Kidney (tissue), 14 donors: ENCODE results near the gene CTSA. TPM values are rescaled to one million over a fixed set of nuclear protein-coding genes. Genes with fewer than 3 reads are reported as not detected.

ENCODE experiments used
- DNase-seq, 5 donors: peaks; one replicate each; pipeline ENCODE4 v3.0.0-alpha.2; 2013 to 2020
- FAIRE-seq: peaks from 2 replicates; lab custom pipeline; 2012; peaks lifted over from hg19 to GRCh38; lab: Jason Lieb, UNC
- H3K27ac ChIP-seq, 2 donors: one replicate each; pipeline ENCODE4 v1.7.0; 2013; ENCODE audit warnings: low read depth in 2 of 2, low read length in 2 of 2, inconsistent platforms in 1 of 2
- H3K27me3 ChIP-seq: one replicate; pipeline ENCODE4 v1.7.1; 2013; ENCODE audit warnings: low read length, inconsistent platforms; ENCODE audit not compliant: control insufficient read depth, insufficient read depth
- H3K36me3 ChIP-seq, 3 donors: one replicate each; pipeline versions ENCODE4 v1.7.0 to v1.7.1; 2013; ENCODE audit warnings: low read length in 3 of 3, control low read depth in 1 of 3, inconsistent platforms in 1 of 3; ENCODE audit not compliant: insufficient read depth in 3 of 3, control insufficient read depth in 2 of 3
- H3K4me1 ChIP-seq, 3 donors: one replicate each; pipeline versions ENCODE4 v1.7.0 to v1.7.1; 2013; ENCODE audit warnings: low read length in 3 of 3, inconsistent platforms in 1 of 3, low read depth in 1 of 3; ENCODE audit not compliant: control insufficient read depth in 2 of 3, insufficient read depth in 2 of 3
- H3K4me3 ChIP-seq, 3 donors: one replicate each; pipeline versions ENCODE4 v1.7.0 to v1.8.1; 2013; ENCODE audit warnings: low read length in 3 of 3, control low read depth in 1 of 3, inconsistent platforms in 1 of 3
- H3K9ac ChIP-seq, 3 donors: one replicate each; pipeline versions ENCODE4 v1.7.0 to v1.7.1; 2013; ENCODE audit warnings: low read length in 3 of 3, control low read depth in 1 of 3, inconsistent platforms in 1 of 3
- H3K9me3 ChIP-seq, 3 donors: one replicate each; pipeline versions ENCODE4 v1.7.0 to v1.7.1; 2013; ENCODE audit warnings: low read length in 3 of 3, control low read depth in 1 of 3, inconsistent platforms in 1 of 3; ENCODE audit not compliant: control insufficient read depth in 2 of 3, insufficient read depth in 1 of 3
- CTCF ChIP-seq: IDR thresholded peaks from 3 replicates; pipeline ENCODE4 v1.5.1; 2012; ENCODE audit warnings: mild to moderate bottlenecking, moderate library complexity, borderline replicate concordance; ENCODE audit not compliant: insufficient read depth; ENCODE audit errors: extremely low read depth
- intact Hi-C: fragments of 100-400 bp; cut with DNase I; formaldehyde crosslinking; loops from one replicate; pipeline ENCODE4 v1.11.1; 2022
- polyA plus RNA-seq: library from polyadenylated mRNA; stranded (reverse); fragments of 350-450 nt; fragmentation: Illumina TruSeq; extraction: RNeasy Lipid Tissue Mini Kit (QIAGEN cat#74804); gene quantifications from one replicate; pipeline ENCODE4 v1.2.3, GENCODE V29; 2014; ENCODE audit warnings: low read depth, low replicate concordance; ENCODE audit not compliant: insufficient read depth
- total RNA-seq: library from RNA; stranded (reverse); fragmentation: NEBNext Ultra II Directional; extraction: Animal tissue kit (Norgen Biotek cat#: 25700); gene quantifications from one replicate; pipeline ENCODE4 v1.2.1, GENCODE V29; 2021
- donor health status: control.
- donor health status: control.
- donor health status: control.
- donor health status: control.
- donor health status: control.
- donor health status: DM: yes; HTN: yes; CAD: no.
- donor health status: Normal renal cell carcinoma (clear cell type).

The CTSA gene
- total and polyA plus RNA-seq, 2 donors from 2014 or later: 180 to 408 TPM

GRCh38 chr20:45886590-45887345, 4.4 kb upstream of the CTSA start:
- no peak overlapping the region for H3K27ac ChIP-seq
- no peaks in the 10 kb centered on the region for H3K9me3 ChIP-seq
- H3K36me3 ChIP-seq: peaks cover 4 to 20% (median 13%) of the 10 kb centered on the region in 3 donors
- H3K27me3 ChIP-seq: no peaks in the 10 kb centered on the region
- no peak overlapping the region for H3K4me3 ChIP-seq
- intact Hi-C loops: no loop called here
- TF ChIP-seq CTCF: no peak
- H3K4me1 ChIP-seq: peaks cover 0 to 25% (median 0%) of the 10 kb centered on the region in 3 donors
- DNase-seq: peak in 1 of 5 donors; percentile 72
- FAIRE-seq: no peak
- H3K9ac ChIP-seq: no peak overlapping the region

GRCh38 chr20:45887346-45887715, 3.8 kb upstream of the CTSA start, which contains the start of gene SPATA25:
Gene SPATA25 (minus strand): TSS chr20:45887622. CDS start chr20:45887590, 32 bp downstream.
- H3K9ac ChIP-seq: no peak within 1 kb of the TSS
- no peak for FAIRE-seq
- intact Hi-C loops: no loop called here

DNA sequence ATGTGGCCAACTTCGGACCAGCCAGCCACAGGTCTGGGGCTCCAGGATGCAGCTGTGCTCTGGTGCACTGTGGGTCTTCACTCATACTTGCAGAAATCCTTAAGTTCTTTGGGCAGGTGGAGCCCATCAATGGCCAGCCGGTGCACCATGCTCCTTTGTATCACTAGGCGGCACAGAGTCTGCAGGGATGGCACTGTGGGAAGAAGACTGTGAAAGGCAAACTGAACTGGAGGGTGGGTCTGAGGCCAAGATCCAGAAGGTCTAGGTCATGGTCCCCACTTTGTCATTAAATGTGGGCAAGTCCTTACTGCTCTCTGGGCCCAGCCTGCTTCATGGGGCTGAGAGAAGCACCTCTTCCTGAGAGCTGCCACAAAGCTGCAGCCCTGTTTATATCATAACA, 2.5 kb upstream of the CTSA start:
- Histone ChIP-seq H3K4me1 (peaks cover 0 to 34% (median 0%) of the 10 kb centered on the region in 3 donors), H3K9ac (no peak overlapping the region), H3K36me3 (peaks cover 2 to 12% (median 8%) of the 10 kb centered on the region in 3 donors), H3K27ac (no peak overlapping the region), H3K4me3 (peak overlapping the region in 2 of 3 donors; percentile 29 to 33), H3K9me3 (no peaks in the 10 kb centered on the region), H3K27me3 (no peaks in the 10 kb centered on the region)
- intact Hi-C loops: no loop called here
- FAIRE-seq (no peak), DNase-seq (peak in 1 of 5 donors; percentile 34)
- no peak for TF ChIP-seq CTCF

More at GRCh38 chr20:45887346-45887715, 3.8 kb upstream of the CTSA start, which contains the start of gene SPATA25:
- no peaks in the 10 kb centered on the region for H3K27me3 ChIP-seq
- H3K9me3 ChIP-seq: no peaks in the 10 kb centered on the region
- TF ChIP-seq CTCF: no peak
- no peak within 1 kb of the TSS for H3K27ac ChIP-seq
- H3K36me3 ChIP-seq: peaks cover 4 to 20% (median 13%) of the 10 kb centered on the region in 3 donors
- H3K4me3 ChIP-seq: no peak within 1 kb of the TSS
- peak in 1 of 5 donors; percentile 59 for DNase-seq
- H3K4me1 ChIP-seq: peaks cover 0 to 27% (median 0%) of the 10 kb centered on the region in 3 donors
